H1 (cell line): ENCODE data around the gene RPL21. TPM values are rescaled to one million over a fixed set of nuclear protein-coding genes. Genes with fewer than 3 reads are reported as not detected.

Experiments used
- CTCF ChIA-PET: fragments of 300-600 bp; sonication (Branson Sonifier 250); formaldehyde crosslinking; loops from one replicate; lab custom pipeline; 2021; ENCODE audit not compliant: partially characterized antibody; lab: Charles Lee
- POLR2A ChIA-PET: fragments of 300-600 bp; sonication (Branson Sonifier 250); formaldehyde crosslinking; loops from one replicate; lab custom pipeline; 2021; ENCODE audit warnings: inconsistent platforms; ENCODE audit not compliant: partially characterized antibody; lab: Charles Lee
- DNase-seq, 2 experiments: peaks; one replicate each; pipeline versions ENCODE4 v3.0.0 to v3.0.0-alpha.2; 2010 to 2022; ENCODE audit warnings: low spot score in 2 of 2, low read depth in 1 of 2, mixed read lengths in 1 of 2
- FAIRE-seq: peaks from 2 replicates; lab custom pipeline; 2011; peaks lifted over from hg19 to GRCh38; lab: Jason Lieb, UNC
- H2AFZ ChIP-seq: 2 replicates; pipeline ENCODE4 v1.8.1; 2012; ENCODE audit warnings: low read length, inconsistent platforms
- H2AK5ac ChIP-seq: 2 replicates; pipeline ENCODE4 v1.6.1; 2013; ENCODE audit warnings: low read depth, low read length
- H2BK120ac ChIP-seq: replicated peaks from 2 replicates; pipeline ENCODE3; 2013; ENCODE audit warnings: low read depth, low read length, inconsistent platforms
- H2BK12ac ChIP-seq: 2 replicates; pipeline ENCODE4 v1.6.1; 2013; ENCODE audit warnings: low read depth, low read length
- H2BK15ac ChIP-seq: 2 replicates; pipeline ENCODE4 v1.6.1; 2013; ENCODE audit warnings: low read length
- H2BK20ac ChIP-seq: 2 replicates; pipeline ENCODE4 v1.6.1; 2013; ENCODE audit warnings: low read length
- H2BK5ac ChIP-seq: 2 replicates; pipeline ENCODE4 v1.6.1; 2013; ENCODE audit warnings: low read depth, low read length
- H3K14ac ChIP-seq: 2 replicates; pipeline ENCODE4 v1.6.1; 2013; ENCODE audit warnings: inconsistent platforms; ENCODE audit not compliant: insufficient read length
- H3K18ac ChIP-seq: 2 replicates; pipeline ENCODE4 v1.6.1; 2013; ENCODE audit warnings: low read length; ENCODE audit errors: extremely low read depth
- H3K23ac ChIP-seq: 2 replicates; pipeline ENCODE4 v1.6.1; 2013; ENCODE audit warnings: inconsistent platforms; ENCODE audit not compliant: insufficient read length
- H3K23me2 ChIP-seq: 2 replicates; pipeline ENCODE4 v1.6.1; 2013; ENCODE audit warnings: low read depth, low read length
- H3K27ac ChIP-seq: 2 replicates; pipeline ENCODE4 v1.6.1; 2011; ENCODE audit warnings: low read depth, low read length, inconsistent platforms
- H3K27me3 ChIP-seq, 4 experiments: replicated peaks in 1 of 4; 1 replicate in 1 of 4; 2 replicates in 3 of 4; pipeline versions ENCODE4 v1.6.1 to v1.8.1; 2011 to 2013; ENCODE audit warnings: low read length in 3 of 4, mild to moderate bottlenecking in 3 of 4, inconsistent platforms in 2 of 4, mixed read lengths in 2 of 4, moderate library complexity in 1 of 4; ENCODE audit not compliant: control insufficient read depth in 3 of 4, insufficient read depth in 3 of 4; ENCODE audit errors: extremely low read depth in 1 of 4
- H3K36me3 ChIP-seq, 4 experiments: 2 replicates each; pipeline versions ENCODE4 v1.6.1 to v1.8.1; 2011 to 2013; ENCODE audit warnings: mild to moderate bottlenecking in 4 of 4, low read length in 3 of 4, moderate library complexity in 2 of 4, control low read depth in 1 of 4, inconsistent platforms in 1 of 4; ENCODE audit not compliant: insufficient read depth in 4 of 4, control insufficient read depth in 2 of 4
- H3K4ac ChIP-seq: replicated peaks from 2 replicates; pipeline ENCODE3; 2013; ENCODE audit warnings: low read length, low read depth, mixed read lengths, inconsistent platforms; ENCODE audit not compliant: insufficient read length
- H3K4me1 ChIP-seq, 4 experiments: replicated peaks in 1 of 4; 1 replicate in 1 of 4; 2 replicates in 3 of 4; pipeline versions ENCODE4 v1.6.1 to v1.8.1; 2011 to 2013; ENCODE audit warnings: low read length in 3 of 4, inconsistent platforms in 2 of 4, mixed read lengths in 1 of 4; ENCODE audit not compliant: insufficient read depth in 4 of 4, control insufficient read depth in 3 of 4
- H3K4me2 ChIP-seq, 2 experiments: 2 replicates each; pipeline versions ENCODE4 v1.6.1 to v1.8.1; 2011 to 2013; ENCODE audit warnings: low read depth in 2 of 2, low read length in 2 of 2, control low read depth in 1 of 2, inconsistent platforms in 1 of 2, mild to moderate bottlenecking in 1 of 2; ENCODE audit not compliant: insufficient read depth in 1 of 2
- H3K4me3 ChIP-seq, 4 experiments: fragments of 200-600, 300-600 bp in 1 of 4; sonication (generic), shearing (Covaris generic), sonication (Bioruptor Twin) in 1 of 4; 2 replicates each; pipeline versions ENCODE4 v1.5.1 to v1.8.1; 2011 to 2016; ENCODE audit warnings: low read length in 4 of 4, low read depth in 3 of 4, control low read depth in 2 of 4, inconsistent platforms in 2 of 4, mild to moderate bottlenecking in 2 of 4, mixed read lengths in 1 of 4, moderate library complexity in 1 of 4; ENCODE audit not compliant: insufficient read depth in 2 of 4; ENCODE audit errors: extremely low read depth in 1 of 4
- H3K56ac ChIP-seq: replicated peaks from 2 replicates; pipeline ENCODE3; 2013; ENCODE audit warnings: low read depth, mild to moderate bottlenecking, mixed read lengths, low read length, inconsistent platforms; ENCODE audit not compliant: insufficient read length
- H3K79me1 ChIP-seq: 2 replicates; pipeline ENCODE4 v1.6.1; 2013; ENCODE audit warnings: low read depth, low read length, control low read depth
- H3K79me2 ChIP-seq, 2 experiments: 2 replicates each; pipeline versions ENCODE4 v1.6.1 to v1.8.1; 2012 to 2013; ENCODE audit warnings: low read length in 2 of 2, mild to moderate bottlenecking in 2 of 2, inconsistent platforms in 1 of 2; ENCODE audit not compliant: insufficient read depth in 2 of 2, control insufficient read depth in 1 of 2
- H3K9ac ChIP-seq, 4 experiments: replicated peaks in 1 of 4; 1 replicate in 1 of 4; 2 replicates in 3 of 4; pipeline versions ENCODE4 v1.6.1 to v1.8.1; 2011 to 2013; ENCODE audit warnings: low read depth in 3 of 4, low read length in 3 of 4, control low read depth in 2 of 4, mild to moderate bottlenecking in 2 of 4, moderate library complexity in 2 of 4, inconsistent platforms in 1 of 4; ENCODE audit errors: extremely low read depth in 1 of 4
- H3K9me3 ChIP-seq, 2 experiments: 2 replicates each; pipeline versions ENCODE4 v1.6.1 to v1.8.1; 2012 to 2013; ENCODE audit warnings: mild to moderate bottlenecking in 2 of 2, moderate library complexity in 2 of 2, control low read depth in 1 of 2, inconsistent platforms in 1 of 2, low read depth in 1 of 2, low read length in 1 of 2, mixed read lengths in 1 of 2; ENCODE audit not compliant: insufficient read depth in 2 of 2
- H4K20me1 ChIP-seq, 2 experiments: replicated peaks in 1 of 2; 2 replicates each; pipeline versions ENCODE3 to v1.8.1; 2011 to 2013; ENCODE audit warnings: inconsistent platforms in 2 of 2, low read length in 2 of 2, mild to moderate bottlenecking in 1 of 2; ENCODE audit not compliant: insufficient read depth in 2 of 2, control insufficient read depth in 1 of 2
- H4K5ac ChIP-seq: 2 replicates; pipeline ENCODE4 v1.6.1; 2013; ENCODE audit warnings: low read length, low read depth, mixed read lengths, inconsistent platforms; ENCODE audit not compliant: insufficient read length
- H4K8ac ChIP-seq: 2 replicates; pipeline ENCODE4 v1.8.0; 2013; ENCODE audit warnings: mild to moderate bottlenecking, moderate library complexity, low read length, inconsistent platforms; ENCODE audit not compliant: insufficient read depth; ENCODE audit errors: extremely low read depth
- H4K91ac ChIP-seq: replicated peaks from 2 replicates; pipeline ENCODE3; 2013; ENCODE audit warnings: low read length, mixed read lengths, inconsistent platforms; ENCODE audit not compliant: insufficient read length
- CHD1 ChIP-seq: IDR thresholded peaks from 2 replicates; pipeline ENCODE4 v1.6.1; 2012; ENCODE audit warnings: low read depth, low read length, improper control_type of control experiment
- EZH2 ChIP-seq: fragments of 200-600 bp; sonication (generic); IDR thresholded peaks from 2 replicates; pipeline ENCODE4 v1.7.1; 2012; ENCODE audit warnings: low read depth, mild to moderate bottlenecking, moderate library complexity, low read length, inconsistent platforms; ENCODE audit not compliant: severe bottlenecking
- GABPA ChIP-seq: IDR thresholded peaks from 2 replicates; pipeline ENCODE4 v1.6.1; 2011; ENCODE audit warnings: mild to moderate bottlenecking, low read length, moderate library complexity, borderline replicate concordance; ENCODE audit not compliant: insufficient read depth
- NANOG ChIP-seq: IDR thresholded peaks from 2 replicates; pipeline ENCODE4 v1.6.1; 2011; ENCODE audit warnings: low read length, low read depth, mild to moderate bottlenecking, inconsistent platforms; ENCODE audit not compliant: insufficient read depth, poor library complexity, severe bottlenecking
- PHF8 ChIP-seq: fragments of 200-600 bp; sonication (generic); conservative IDR thresholded peaks from 2 replicates; pipeline ENCODE4 v1.7.1; 2012; ENCODE audit warnings: low read depth, mild to moderate bottlenecking, inconsistent platforms, low read length, moderate library complexity
- RFX5 ChIP-seq: IDR thresholded peaks from 2 replicates; pipeline ENCODE4 v1.6.1; 2011; ENCODE audit warnings: low read depth, low read length, improper control_type of control experiment, borderline replicate concordance
- RNF2 ChIP-seq: fragments of 200-900, 300-1000 bp; sonication (generic); IDR thresholded peaks from 2 replicates; pipeline ENCODE4 v1.7.1; 2016; ENCODE audit warnings: borderline replicate concordance, low read depth, mild to moderate bottlenecking, antibody characterized with exemption, low read length; ENCODE audit not compliant: poor library complexity, severe bottlenecking; ENCODE audit errors: missing control alignments
- SIN3A ChIP-seq, 2 experiments: IDR thresholded peaks in 1 of 2; conservative IDR thresholded peaks in 1 of 2; 2 replicates each; pipeline ENCODE4 v1.6.1; 2011 to 2012; ENCODE audit warnings: low read length in 2 of 2, improper control_type of control experiment in 1 of 2, low read depth in 1 of 2, mild to moderate bottlenecking in 1 of 2
- SIX5 ChIP-seq: IDR thresholded peaks from 2 replicates; pipeline ENCODE4 v1.6.1; 2011; ENCODE audit warnings: mild to moderate bottlenecking, low read depth, low read length
- SP1 ChIP-seq: IDR thresholded peaks from 2 replicates; pipeline ENCODE4 v1.6.1; 2011; ENCODE audit warnings: low read depth, low read length
- SRF ChIP-seq: IDR thresholded peaks from 2 replicates; pipeline ENCODE4 v1.6.1; 2011; ENCODE audit warnings: mild to moderate bottlenecking, low read depth, low read length, moderate library complexity
- TAF1 ChIP-seq: IDR thresholded peaks from 2 replicates; pipeline ENCODE4 v1.6.1; 2011; ENCODE audit warnings: mild to moderate bottlenecking, low read depth, low read length
- WGBS, 2 experiments: shearing (Covaris generic) in 1 of 2; methylation state at CpG; one replicate each; pipeline versions ENCODE4 v1.1.6 to v1.1.7; 2013 to 2015; ENCODE audit warnings: low lambda C conversion rate in 2 of 2, mixed read lengths in 2 of 2, inconsistent platforms in 1 of 2, low coverage in 1 of 2, missing lambda C conversion rate in 1 of 2; ENCODE audit not compliant: insufficient replicate concordance in 2 of 2, insufficient coverage in 1 of 2, insufficient read length in 1 of 2; ENCODE audit errors: extremely low coverage in 1 of 2, missing lambda C conversion rate in 1 of 2; 5-methylcytosine and 5-hydroxymethylcytosine counted together
- polyA plus RNA-seq, 7 experiments: library from polyadenylated mRNA; depleted of rRNA in 3 of 7; stranded (reverse) in 5 of 7; unstranded in 2 of 7; fragments of >200 nt in 5 of 7; fragments of 200-250 nt in 2 of 7; gene quantifications; 1 replicate in 5 of 7; 2 replicates in 1 of 7; 4 replicates in 1 of 7; pipeline versions ENCODE4 v1.2.1 to v1.2.3, GENCODE V29; 2011 to 2013; ENCODE audit warnings: missing spikeins in 2 of 7, mixed read lengths in 2 of 7
- total RNA-seq: library from RNA; stranded (reverse); fragmentation: NEBNext Ultra II Directional; extraction: Animal tissue kit (Norgen Biotek cat#: 25700); gene quantifications from 2 replicates; pipeline ENCODE4 v1.2.1, GENCODE V29; 2021
- TF ChIP-seq, protein P1 (sequence below): IDR thresholded peaks from 2 replicates; pipeline ENCODE4 v1.6.1; 2011; ENCODE audit warnings: low read depth, mild to moderate bottlenecking, low read length; ENCODE audit not compliant: insufficient read depth

RPL21 gene
- total and polyA plus RNA-seq, 2 of the 8 experiments (the other 6 are each of a cell fraction or from before 2014, with no cell fraction given) = 624 to 1,283 TPM

DNA sequence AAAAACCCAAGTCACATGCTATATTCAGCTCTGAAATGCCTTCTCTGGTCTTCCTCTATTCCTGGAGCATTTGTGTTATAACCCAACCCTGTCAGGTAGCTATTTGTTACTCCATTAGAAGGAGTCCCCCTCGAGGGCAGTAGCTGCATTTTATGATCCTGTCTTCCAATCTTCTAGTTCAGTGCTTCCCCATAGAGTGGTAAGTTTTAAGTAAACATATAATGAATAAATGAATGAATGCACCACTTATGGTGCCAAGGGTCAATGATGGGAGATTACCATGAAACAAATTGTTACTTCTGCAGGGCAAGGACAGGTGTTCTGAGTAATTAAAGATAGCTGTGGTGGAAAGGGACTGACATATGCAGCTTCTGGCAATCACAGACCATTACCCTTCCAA is 23.3 kb downstream of the RPL21 start:
- no peaks in the 10 kb centered on the region for H3K9me3 ChIP-seq
- TF ChIP-seq SIX5 (no peak), PHF8 (no peak), NANOG (no peak), TAF1 (no peak), SP1 (no peak), RNF2 (no peak), CHD1 (no peak), GABPA (no peak), SIN3A (conservative IDR thresholded peaks at IDR 0.05 in 1 of 2, IDR thresholded peaks at IDR 0.05 in 1 of 2; ENCODE audit: low read depth in 1 of 2, low read length in 2 of 2) (no peak), SRF (no peak), RFX5 (no peak), EZH2 (no peak)
- TF ChIP-seq, protein P1, sequence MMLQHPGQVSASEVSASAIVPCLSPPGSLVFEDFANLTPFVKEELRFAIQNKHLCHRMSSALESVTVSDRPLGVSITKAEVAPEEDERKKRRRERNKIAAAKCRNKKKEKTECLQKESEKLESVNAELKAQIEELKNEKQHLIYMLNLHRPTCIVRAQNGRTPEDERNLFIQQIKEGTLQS = no peak

More for the DNA sequence above, 23.3 kb downstream of the RPL21 start:
- Histone ChIP-seq H3K56ac (no peak overlapping the region), H2BK15ac (no peak overlapping the region), H3K23ac (no peak overlapping the region), H4K20me1 (no peaks in the 10 kb centered on the region), H3K9ac (no peak overlapping the region), H3K27ac (no peak overlapping the region), H3K4me2 (no peak overlapping the region), H4K5ac (no peak overlapping the region), H2AFZ (no peak overlapping the region), H2BK120ac (no peak overlapping the region), H3K79me2 (no peaks in the 10 kb centered on the region), H3K79me1 (no peaks in the 10 kb centered on the region), H3K14ac (no peak overlapping the region), H3K4ac (no peak overlapping the region), H4K8ac (no peak overlapping the region), H3K4me1 (peaks cover 0 to 3% (median 0%) of the 10 kb centered on the region in 4 experiments; a peak in 1 of 7 replicates), H3K18ac (no peak overlapping the region), H3K23me2 (peaks cover 11% of the 10 kb centered on the region), H3K36me3 (no peaks in the 10 kb centered on the region), H3K4me3 (no peak overlapping the region), H2AK5ac (no peak overlapping the region), H2BK12ac (no peak overlapping the region), H2BK20ac (no peak overlapping the region), H3K27me3 (peaks cover 0 to 12% (median 9%) of the 10 kb centered on the region in 4 experiments; a peak in 6 of 7 replicates), H2BK5ac (no peak overlapping the region), H4K91ac (no peak overlapping the region)
- CTCF ChIA-PET = interaction anchor here (0.5 to 2.0 kb wide), 10 partner anchors 10 to 345 kb away, joined by 3 to 8 read pairs (median 4); no protein-coding TSS in a partner anchor
- 93% methylated on average over 1 of the region's 1 CpG; no CpG with 5 or more reads in 1 of the 2 experiments for WGBS, 2 experiments
- POLR2A ChIA-PET = interaction anchor here (1.0 to 15.4 kb wide), 4 partner anchors 9 to 24 kb away, joined by 3 to 197 read pairs (median 4); partner anchors contain the start of gene RPL21
- FAIRE-seq (no peak), DNase-seq (no peak)
